GF-D8 (cell line): ENCODE results near the gene SOHLH1.

Source experiments
- DNase-seq: peaks from one replicate; lab custom pipeline; 2025; lab: John Stamatoyannopoulos, UW

SOHLH1 gene

GRCh38 chr9:135701959-135702721, 2.9 kb upstream of the SOHLH1 start, which contains the start of gene KCNT1:
TSS of gene KCNT1 (plus strand) at chr9:135702185. CDS start at chr9:135702259, 74 bp downstream.
- no peak for DNase-seq

- DNase-seq: no peak
Measured at GRCh38 chr9:135701067-135701958, 2.0 kb upstream of the SOHLH1 start.

GRCh38 chr9:135700525-135700924, 1.2 kb upstream of the SOHLH1 start:
- no peak for DNase-seq

- no peak for DNase-seq
Measured at GRCh38 chr9:135698767-135699166, 514 bp downstream of the SOHLH1 start.

GRCh38 chr9:135698236-135698635, 1.0 kb downstream of the SOHLH1 start:
- DNase-seq: no peak

- no peak for DNase-seq
Measured at GRCh38 chr9:135697226-135697625, 2.1 kb downstream of the SOHLH1 start.

GRCh38 chr9:135696446-135696845, 2.8 kb downstream of the SOHLH1 start:
- DNase-seq: no peak

- no peak for DNase-seq
Measured at GRCh38 chr9:135695642-135696041, 3.6 kb downstream of the SOHLH1 start.

GRCh38 chr9:135695036-135695435, 4.2 kb downstream of the SOHLH1 start:
- DNase-seq: no peak

GRCh38 chr9:135694414-135694813, 4.9 kb downstream of the SOHLH1 start:
- DNase-seq: no peak

GRCh38 chr9:135693771-135694170, 5.5 kb downstream of the SOHLH1 start:
- no peak for DNase-seq

- no peak for DNase-seq
Measured at GRCh38 chr9:135693265-135693664, 6.0 kb downstream of the SOHLH1 start.

GRCh38 chr9:135692410-135692809, 6.9 kb downstream of the SOHLH1 start:
- no peak for DNase-seq

- DNase-seq: no peak
Measured at GRCh38 chr9:135690836-135691570, 8.3 kb downstream of the SOHLH1 start.

- no peak for DNase-seq
Measured at GRCh38 chr9:135689011-135689410, 10.3 kb downstream of the SOHLH1 start.

- DNase-seq: no peak
Measured at GRCh38 chr9:135687216-135687615, 12.1 kb downstream of the SOHLH1 start.

GRCh38 chr9:135684691-135685090, 14.6 kb downstream of the SOHLH1 start:
- DNase-seq: no peak

- DNase-seq: no peak
Measured at GRCh38 chr9:135683401-135684034, 15.8 kb downstream of the SOHLH1 start.

GRCh38 chr9:135681161-135681560, 18.1 kb downstream of the SOHLH1 start:
- no peak for DNase-seq

GRCh38 chr9:135680056-135680455, 19.2 kb downstream of the SOHLH1 start:
- no peak for DNase-seq

- no peak for DNase-seq
Measured at GRCh38 chr9:135678236-135679017, 20.9 kb downstream of the SOHLH1 start.
